ENCODE data around the gene XRCC3. TPM values are rescaled to one million over a fixed set of nuclear protein-coding genes. Genes with fewer than 3 reads are reported as not detected.

The XRCC3 gene
- polyA plus RNA-seq, 6 donors from 2014 or later = 2.9 to 7.5 (median 5.7) TPM

DNA sequence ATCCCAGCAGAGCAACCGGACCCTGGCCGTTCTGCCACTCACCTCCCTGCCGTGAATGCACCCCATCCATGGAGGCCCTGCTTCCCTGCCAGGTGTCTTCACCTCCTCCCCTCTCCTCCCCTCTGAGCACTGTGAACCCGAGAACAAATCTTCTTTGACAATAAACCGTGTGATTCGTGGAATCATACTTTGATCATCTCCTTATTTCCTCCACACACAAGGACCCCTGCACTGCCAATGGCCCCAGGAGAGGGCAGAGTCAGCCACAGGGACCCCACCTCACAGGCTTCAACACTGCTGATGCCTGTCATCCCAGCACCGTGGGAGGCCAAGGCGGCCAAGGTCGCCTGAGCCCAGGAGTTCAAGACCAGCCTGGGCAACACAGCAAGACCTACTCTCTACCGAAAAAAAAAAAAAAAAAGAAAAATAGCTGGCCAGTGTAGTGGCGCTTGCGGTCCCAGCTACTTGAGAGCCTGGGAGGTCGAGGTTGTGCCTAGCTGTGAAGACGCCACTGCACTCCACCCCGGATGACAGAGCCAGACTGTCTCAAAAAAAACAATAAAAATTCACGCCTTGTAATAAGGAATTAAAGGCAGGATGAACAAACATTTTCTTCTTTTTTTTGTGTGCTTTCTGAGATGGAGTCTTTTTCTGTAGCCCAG is 1.1 kb downstream of the XRCC3 start:
- ATAC-seq (ENCODE audit: low read depth in 2 of 2) (no peak), DNase-seq (no peak)
- Mint-ChIP-seq H3K4me3 (peak overlapping the region; percentile 73 to 99 (median 89)), H3K4me1 (peaks cover 26 to 40% (median 35%) of the 10 kb centered on the region in 3 donors), H3K27me3 (no peaks in the 10 kb centered on the region), H3K36me3 (no peaks in the 10 kb centered on the region), H3K9me3 (no peaks in the 10 kb centered on the region), H3K27ac (peak overlapping the region in 2 of 6 donors; percentile 19 to 93)

DNA sequence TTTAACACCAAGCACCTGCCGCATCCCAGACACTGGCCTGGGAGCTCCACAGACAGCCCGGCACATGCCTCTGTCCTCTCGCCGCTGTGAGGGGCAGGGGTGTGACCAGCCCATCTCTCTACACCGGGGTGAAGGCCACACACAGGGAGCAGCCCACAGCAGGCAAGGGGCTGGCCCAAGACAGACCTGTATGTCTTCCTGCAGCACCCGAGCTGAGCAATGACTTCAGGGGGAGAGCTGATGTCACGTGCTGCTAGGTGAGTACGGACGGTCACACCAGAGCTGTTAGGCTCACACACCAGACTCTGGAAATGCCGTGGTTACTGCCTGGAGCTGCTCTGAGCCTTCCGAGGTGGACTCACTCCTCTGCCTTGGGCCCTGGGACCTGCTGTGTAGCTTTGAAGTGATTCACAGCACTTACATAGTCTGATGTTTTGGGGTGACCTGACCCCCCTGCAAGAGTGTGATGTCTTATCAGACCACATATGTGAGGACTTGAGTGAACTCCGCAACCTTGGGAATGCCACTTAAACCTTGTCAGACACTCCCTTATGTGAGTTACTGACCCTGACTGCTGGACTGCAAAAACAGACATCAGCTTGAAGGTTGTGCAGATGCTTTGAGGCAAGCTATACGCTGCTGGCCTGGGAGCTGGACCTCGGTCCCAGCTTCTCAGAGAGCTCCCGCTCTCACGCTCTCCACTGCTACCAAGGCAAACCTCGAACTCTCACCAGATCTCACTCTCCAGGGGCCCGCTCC is 1.8 kb downstream of the XRCC3 start:
- ATAC-seq (ENCODE audit: low read depth in 2 of 2) = no peak
- Mint-ChIP-seq H3K4me3 (peak overlapping the region; percentile 38 to 97 (median 78)), H3K27me3 (no peaks in the 10 kb centered on the region), H3K4me1 (peaks cover 23 to 36% (median 27%) of the 10 kb centered on the region in 3 donors), H3K9me3 (no peaks in the 10 kb centered on the region), H3K36me3 (no peaks in the 10 kb centered on the region), H3K27ac (peak overlapping the region in 1 of 6 donors; percentile 51)
- DNase-seq = no peak

GRCh38 chr14:103712633-103713247 is 2.5 kb downstream of the XRCC3 start:
- ATAC-seq (ENCODE audit: low read depth in 2 of 2) (no peak), DNase-seq (no peak)
- Mint-ChIP-seq H3K36me3 (no peaks in the 10 kb centered on the region), H3K27ac (peak overlapping the region in 1 of 6 donors; percentile 51), H3K4me3 (peak overlapping the region in 5 of 8 donors; percentile 21 to 74 (median 50)), H3K4me1 (peaks cover 17 to 29% (median 20%) of the 10 kb centered on the region in 3 donors), H3K9me3 (no peaks in the 10 kb centered on the region), H3K27me3 (no peaks in the 10 kb centered on the region)

DNA sequence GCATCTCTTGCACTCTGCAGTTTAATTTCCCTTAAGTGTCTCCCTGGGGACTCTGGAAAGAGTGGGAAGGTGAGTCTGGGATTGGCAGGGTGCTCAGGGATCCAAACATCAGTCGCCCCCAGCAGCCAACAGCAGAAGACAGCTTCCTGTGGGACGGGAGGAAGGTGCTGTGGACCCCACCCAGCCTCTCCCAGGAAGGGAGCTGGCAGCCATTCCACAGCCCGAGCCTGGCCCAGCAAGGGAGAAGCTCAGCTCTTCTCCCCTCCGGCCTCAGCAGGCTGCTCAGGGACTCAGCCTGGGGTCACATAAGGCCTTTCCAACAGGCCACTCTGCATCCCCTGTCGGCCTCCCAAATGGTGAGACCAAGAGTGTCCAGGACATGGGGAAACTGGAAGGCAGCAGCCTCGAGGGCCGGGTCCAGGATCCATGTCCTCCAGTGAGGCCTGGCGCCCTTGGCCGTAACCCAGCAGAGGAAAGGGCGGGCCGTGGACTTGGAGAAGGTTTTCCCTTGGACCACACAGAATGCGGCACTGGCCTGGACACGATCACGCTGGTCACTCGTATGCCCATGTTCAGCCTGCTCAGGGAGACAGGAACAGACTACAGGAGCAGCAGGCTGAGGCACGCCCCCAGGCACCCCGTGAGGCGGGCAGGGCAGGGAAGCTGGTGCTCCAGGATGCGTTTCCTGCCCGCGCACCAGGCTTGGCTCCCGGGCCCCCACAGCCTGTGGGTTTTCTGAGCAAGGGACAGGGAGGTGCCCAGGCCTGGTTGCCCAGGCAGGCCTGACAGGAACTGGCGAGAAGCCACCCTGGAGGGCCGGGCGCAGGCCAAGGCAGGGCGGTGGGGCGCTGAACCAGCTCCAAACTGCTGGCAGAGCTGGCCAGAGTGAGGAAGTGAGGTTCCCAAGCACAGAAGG is 3.5 kb downstream of the XRCC3 start:
- peak overlapping the region in 3 of 8 donors; percentile 21 to 65 (median 45) for H3K4me3 Mint-ChIP-seq
- DNase-seq (no peak), ATAC-seq (ENCODE audit: low read depth in 2 of 2) (no peak)
- no peaks in the 10 kb centered on the region for H3K9me3 Mint-ChIP-seq
- no peaks in the 10 kb centered on the region for H3K27me3 Mint-ChIP-seq
- H3K27ac Mint-ChIP-seq = peak overlapping the region in 1 of 6 donors; percentile 69
- peaks cover 12 to 20% (median 15%) of the 10 kb centered on the region in 3 donors for H3K4me1 Mint-ChIP-seq
- H3K36me3 Mint-ChIP-seq = no peaks in the 10 kb centered on the region

GRCh38 chr14:103710771-103711377 is 4.4 kb downstream of the XRCC3 start:
- Mint-ChIP-seq H3K9me3 (no peaks in the 10 kb centered on the region), H3K4me1 (peaks cover 12 to 16% (median 15%) of the 10 kb centered on the region in 3 donors), H3K27me3 (no peaks in the 10 kb centered on the region), H3K36me3 (no peaks in the 10 kb centered on the region), H3K27ac (peak overlapping the region in 2 of 6 donors; percentile 13 to 50), H3K4me3 (peak overlapping the region in 1 of 8 donors; percentile 16)
- ATAC-seq (ENCODE audit: low read depth in 2 of 2) (no peak), DNase-seq (no peak)

- ATAC-seq (ENCODE audit: low read depth in 2 of 2) (no peak), DNase-seq (no peak)
- H3K27me3 Mint-ChIP-seq = no peaks in the 10 kb centered on the region
- peaks cover 7 to 14% (median 14%) of the 10 kb centered on the region in 3 donors for H3K4me1 Mint-ChIP-seq
- H3K36me3 Mint-ChIP-seq = no peaks in the 10 kb centered on the region
- H3K27ac Mint-ChIP-seq = peak overlapping the region in 1 of 6 donors; percentile 59
- no peaks in the 10 kb centered on the region for H3K9me3 Mint-ChIP-seq
- no peak overlapping the region for H3K4me3 Mint-ChIP-seq
Measured at GRCh38 chr14:103709814-103710213, 5.4 kb downstream of the XRCC3 start.

- no peaks in the 10 kb centered on the region for H3K36me3 Mint-ChIP-seq
- DNase-seq (no peak), ATAC-seq (ENCODE audit: low read depth in 2 of 2) (no peak)
- peaks cover 3 to 19% (median 8%) of the 10 kb centered on the region in 3 donors for H3K4me1 Mint-ChIP-seq
- no peaks in the 10 kb centered on the region for H3K9me3 Mint-ChIP-seq
- no peaks in the 10 kb centered on the region for H3K27me3 Mint-ChIP-seq
- H3K4me3 Mint-ChIP-seq = no peak overlapping the region
- H3K27ac Mint-ChIP-seq = no peak overlapping the region
Measured at GRCh38 chr14:103708750-103709187, 6.5 kb downstream of the XRCC3 start.

GRCh38 chr14:103707329-103708263 is 7.7 kb downstream of the XRCC3 start:
- peak overlapping the region in 1 of 6 donors; percentile 19 for H3K27ac Mint-ChIP-seq
- peaks cover 3 to 21% (median 18%) of the 10 kb centered on the region in 3 donors for H3K4me1 Mint-ChIP-seq

DNA sequence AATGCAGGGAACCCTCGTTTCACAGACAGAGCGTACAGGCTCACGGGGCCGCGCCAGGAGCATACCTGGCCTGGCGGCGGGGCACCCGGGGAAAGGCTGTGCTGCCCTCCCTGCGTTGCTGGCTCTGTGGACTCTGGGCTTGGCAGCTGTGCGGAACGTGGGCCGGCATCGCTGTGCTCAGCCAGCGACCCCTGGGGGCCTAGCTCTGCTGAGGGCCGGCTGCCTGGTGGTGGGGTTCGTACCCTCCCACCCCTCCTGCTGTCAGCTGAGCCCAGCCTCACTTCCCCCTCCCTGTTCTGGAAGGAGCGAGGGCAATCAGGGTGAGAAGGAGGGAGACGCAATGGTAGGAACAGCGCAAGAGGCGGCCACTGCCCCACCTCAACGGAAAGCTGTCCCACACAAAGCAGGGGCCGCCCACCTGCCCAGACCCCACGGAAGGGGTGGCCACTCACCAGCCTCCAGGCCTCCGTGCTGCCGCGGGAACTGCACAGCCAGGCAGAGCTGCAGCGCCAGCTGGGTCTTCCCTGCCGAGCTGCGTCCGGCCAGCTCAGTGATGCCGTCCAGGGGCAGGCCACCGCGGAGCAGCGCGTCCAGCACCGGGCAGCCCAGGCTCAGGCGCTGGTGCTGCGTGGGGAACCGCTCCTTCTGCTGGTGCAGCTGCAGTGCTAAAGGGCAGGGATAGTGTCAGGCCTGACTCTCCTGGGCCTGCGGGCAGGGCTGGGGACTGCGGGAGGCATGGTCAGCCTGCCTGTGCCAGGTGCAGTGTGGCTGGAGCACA is 8.5 kb downstream of the XRCC3 start:
- no peaks in the 10 kb centered on the region for H3K36me3 Mint-ChIP-seq
- no peaks in the 10 kb centered on the region for H3K27me3 Mint-ChIP-seq
- no peak overlapping the region for H3K4me3 Mint-ChIP-seq
- H3K27ac Mint-ChIP-seq = no peak overlapping the region
- peaks cover 8 to 30% (median 25%) of the 10 kb centered on the region in 3 donors for H3K4me1 Mint-ChIP-seq
- ATAC-seq (ENCODE audit: low read depth in 2 of 2) (no peak), DNase-seq (no peak)
- H3K9me3 Mint-ChIP-seq = no peaks in the 10 kb centered on the region

More at GRCh38 chr14:103707329-103708263, 7.7 kb downstream of the XRCC3 start:
- H3K4me3 Mint-ChIP-seq = no peak overlapping the region
- H3K9me3 Mint-ChIP-seq = no peaks in the 10 kb centered on the region
- no peaks in the 10 kb centered on the region for H3K36me3 Mint-ChIP-seq
- ATAC-seq (ENCODE audit: low read depth in 2 of 2) (no peak), DNase-seq (no peak)
- no peaks in the 10 kb centered on the region for H3K27me3 Mint-ChIP-seq

DNA sequence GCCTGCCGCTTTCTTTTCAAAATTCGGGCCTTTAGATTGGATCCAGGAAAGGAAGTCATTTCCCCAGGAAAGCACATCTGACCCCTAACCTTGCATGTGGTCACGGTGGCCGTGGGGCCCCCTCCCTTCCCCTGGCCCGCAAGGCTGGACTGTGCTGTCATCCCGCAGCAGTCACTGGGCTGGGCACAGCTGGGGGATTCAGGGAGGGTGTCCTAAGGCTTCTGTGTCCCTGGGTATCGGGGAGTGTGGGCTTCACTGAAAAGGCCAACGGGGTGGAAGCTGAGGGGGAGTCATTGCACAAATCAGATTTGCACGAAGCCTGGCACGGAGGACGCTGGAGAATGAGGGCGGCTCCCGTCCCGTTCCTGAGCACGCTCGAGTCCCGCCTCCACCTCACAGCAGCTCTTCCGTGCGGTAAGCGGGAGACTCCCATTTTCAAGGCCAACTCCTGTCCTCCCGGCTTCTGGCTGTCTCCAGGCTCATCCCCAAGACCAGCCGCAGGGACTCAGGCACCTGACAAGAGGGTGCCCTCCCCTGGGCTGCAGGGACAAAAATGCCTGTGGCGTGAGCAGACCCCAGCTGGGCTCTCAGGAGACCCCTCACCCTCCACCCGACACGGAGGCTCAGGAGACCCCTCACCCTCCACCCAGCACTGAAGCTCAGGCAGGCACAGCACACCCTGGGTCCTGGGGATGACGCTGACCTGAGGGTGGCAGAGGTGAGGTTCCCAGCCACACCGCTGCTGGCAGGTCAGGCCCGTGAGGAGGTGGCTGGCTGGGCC is 9.6 kb downstream of the XRCC3 start:
- H3K27me3 Mint-ChIP-seq = no peaks in the 10 kb centered on the region
- H3K9me3 Mint-ChIP-seq = no peaks in the 10 kb centered on the region
- ATAC-seq (ENCODE audit: low read depth in 2 of 2) = no peak
- no peak for DNase-seq
- H3K36me3 Mint-ChIP-seq = no peaks in the 10 kb centered on the region
- no peak overlapping the region for H3K4me3 Mint-ChIP-seq
- H3K27ac Mint-ChIP-seq = no peak overlapping the region
- H3K4me1 Mint-ChIP-seq = peaks cover 11 to 40% (median 28%) of the 10 kb centered on the region in 3 donors
